Measurements from ENCODE around the gene NRXN2.

NRXN2 gene

DNA sequence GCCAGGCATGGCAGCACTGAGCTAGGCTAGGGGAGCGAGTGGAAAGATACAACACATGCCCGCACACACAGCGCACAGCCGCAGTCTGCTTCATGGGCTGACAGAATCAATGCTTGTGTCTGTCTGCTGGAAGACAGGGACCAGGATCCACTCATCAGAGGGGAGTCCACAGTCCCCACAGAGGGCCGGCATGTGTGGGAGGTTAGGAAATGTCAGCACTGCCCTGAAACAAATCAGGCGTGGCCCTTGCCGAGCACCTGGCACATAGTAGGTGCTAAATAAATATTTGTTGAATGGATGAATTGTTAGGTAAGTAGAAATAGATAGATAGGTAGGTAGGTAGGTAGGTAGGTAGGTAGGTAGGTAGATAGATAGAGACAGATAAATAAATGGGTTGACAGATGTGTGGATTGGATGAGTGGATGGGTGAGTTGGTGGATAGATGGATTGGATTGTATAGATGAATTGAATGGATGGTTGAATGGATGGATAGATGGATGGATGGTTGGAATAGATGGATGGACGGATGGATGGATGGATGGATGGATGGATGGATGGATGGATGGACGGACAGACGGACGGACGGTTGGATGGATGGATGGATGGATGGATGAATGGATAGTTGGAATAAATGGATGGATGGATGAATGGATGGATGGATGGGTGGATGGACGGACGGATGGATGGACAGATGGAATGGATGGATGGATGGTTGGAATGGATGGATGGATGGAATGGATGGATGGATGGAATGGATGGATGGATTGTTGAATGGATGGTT lies 128.6 kb downstream of the NRXN2 start:
- no peak overlapping the region for H3K4me3 ChIP-seq
- no peak for DNase-seq (ENCODE audit: low read depth, low spot score)
- no peaks in the 10 kb centered on the region for H3K9me3 ChIP-seq (ENCODE audit: low read depth, low read length)
- H3K27ac ChIP-seq, result no peak overlapping the region
- TF ChIP-seq EZH2 (IDR thresholded peaks at IDR 0.05), result no peak
- TF ChIP-seq POLR2AphosphoS5 (IDR thresholded peaks at IDR 0.05; ENCODE audit: borderline replicate concordance, low read depth, low read length), result no peak
- TF ChIP-seq FOXP2 (optimal IDR thresholded peaks at IDR 0.05; ENCODE audit: control extremely low read depth, extremely low read length, insufficient read depth), result no peak
- no peak overlapping the region for H3K9ac ChIP-seq (ENCODE audit: insufficient read length)
- H3K36me3 ChIP-seq (ENCODE audit: insufficient read depth, low read length), result no peaks in the 10 kb centered on the region

DNA sequence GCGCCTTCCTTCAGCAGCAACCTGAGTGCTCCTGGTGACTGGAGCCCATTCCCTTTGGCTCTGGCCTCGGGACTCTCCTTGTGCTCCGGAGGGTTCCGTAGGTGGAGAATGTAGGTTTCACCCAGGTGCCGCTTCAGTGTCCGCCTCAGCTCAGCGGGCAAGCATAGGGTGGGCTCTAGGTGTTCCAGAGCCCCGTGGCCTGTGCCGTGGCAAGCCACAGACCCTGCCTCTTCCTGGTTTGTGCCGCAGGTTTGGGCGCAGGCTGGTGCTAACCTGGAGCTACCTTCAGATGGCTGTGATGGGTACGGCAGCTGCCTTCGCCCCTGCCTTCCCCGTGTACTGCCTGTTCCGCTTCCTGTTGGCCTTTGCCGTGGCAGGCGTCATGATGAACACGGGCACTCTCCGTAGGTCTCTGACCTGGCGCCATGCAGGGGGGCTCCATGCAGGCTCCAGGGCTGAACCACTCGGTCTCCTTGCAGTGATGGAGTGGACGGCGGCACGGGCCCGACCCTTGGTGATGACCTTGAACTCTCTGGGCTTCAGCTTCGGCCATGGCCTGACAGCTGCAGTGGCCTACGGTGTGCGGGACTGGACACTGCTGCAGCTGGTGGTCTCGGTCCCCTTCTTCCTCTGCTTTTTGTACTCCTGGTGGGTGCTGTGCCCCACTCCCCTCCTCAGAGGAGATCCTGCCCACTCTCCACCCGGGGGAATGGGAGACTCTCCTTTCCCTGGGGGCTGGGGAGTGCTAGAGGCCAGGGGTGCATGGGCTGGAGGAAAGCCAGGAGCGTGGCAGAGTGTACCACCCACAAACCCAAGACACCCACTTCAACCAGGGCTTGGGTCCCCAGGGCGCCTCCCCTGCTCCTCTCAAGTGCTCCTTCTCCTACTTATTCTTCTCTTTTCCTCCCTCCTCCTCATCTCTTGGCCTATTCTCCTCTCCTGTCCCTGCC lies 129.6 kb downstream of the NRXN2 start:
- Histone ChIP-seq H3K27ac (no peak overlapping the region), H3K4me3 (no peak overlapping the region), H3K36me3 (ENCODE audit: insufficient read depth, low read length) (no peaks in the 10 kb centered on the region), H3K9ac (ENCODE audit: insufficient read length) (no peak overlapping the region), H3K9me3 (ENCODE audit: low read depth, low read length) (no peaks in the 10 kb centered on the region)
- TF ChIP-seq FOXP2 (optimal IDR thresholded peaks at IDR 0.05; ENCODE audit: control extremely low read depth, extremely low read length, insufficient read depth), result no peak
- DNase-seq (ENCODE audit: low read depth, low spot score), result no peak

DNA sequence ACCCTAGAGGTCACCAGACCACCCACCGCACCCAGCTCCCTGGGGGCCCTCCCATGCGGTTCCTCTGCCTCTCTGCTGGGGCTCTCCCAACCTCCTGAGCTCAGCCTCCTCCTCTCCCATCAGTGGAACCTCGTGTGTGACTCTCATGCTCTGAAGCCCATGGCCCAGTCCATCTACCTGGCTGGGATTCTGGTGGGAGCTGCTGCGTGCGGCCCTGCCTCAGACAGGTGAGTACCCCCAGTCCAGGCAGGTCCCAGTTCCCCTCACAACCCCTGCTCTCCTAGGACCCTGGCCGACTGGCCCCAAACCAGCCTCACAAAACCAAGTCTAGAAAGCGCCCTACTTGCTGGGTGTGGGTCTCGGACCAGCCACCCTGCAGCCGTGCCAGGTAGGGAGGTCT lies 130.3 kb downstream of the NRXN2 start:
- DNase-seq (ENCODE audit: low read depth, low spot score), result no peak
- Histone ChIP-seq H3K4me3 (no peak overlapping the region), H3K9ac (ENCODE audit: insufficient read length) (no peak overlapping the region), H3K9me3 (ENCODE audit: low read depth, low read length) (no peaks in the 10 kb centered on the region), H3K36me3 (ENCODE audit: insufficient read depth, low read length) (no peaks in the 10 kb centered on the region), H3K27ac (no peak overlapping the region)
- TF ChIP-seq FOXP2 (optimal IDR thresholded peaks at IDR 0.05; ENCODE audit: control extremely low read depth, extremely low read length, insufficient read depth), result no peak
- TF ChIP-seq POLR2AphosphoS5 (IDR thresholded peaks at IDR 0.05; ENCODE audit: borderline replicate concordance, low read depth, low read length), result no peak
- TF ChIP-seq EZH2 (IDR thresholded peaks at IDR 0.05), result no peak

DNA sequence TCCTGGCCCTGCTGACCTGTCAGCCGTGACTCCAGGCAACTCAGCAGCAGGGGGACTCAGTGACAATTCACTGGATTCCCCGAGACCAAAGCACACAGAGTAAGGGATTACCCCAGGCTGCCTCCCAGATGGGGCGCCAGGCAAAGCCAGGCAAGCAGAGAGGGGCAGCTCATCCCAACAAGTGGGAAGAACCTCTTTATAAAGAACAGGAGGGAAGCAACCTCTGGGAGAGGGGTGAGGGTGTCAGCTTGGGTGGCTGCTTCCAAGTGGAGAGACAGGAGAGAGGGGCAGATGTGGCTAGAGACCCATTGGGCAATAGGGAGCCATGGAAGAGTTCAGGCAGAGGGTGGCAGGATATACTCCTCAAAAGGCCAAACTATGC lies 130.8 kb downstream of the NRXN2 start:
- no peak for DNase-seq (ENCODE audit: low read depth, low spot score)
- H3K27ac ChIP-seq, result no peak overlapping the region
- no peaks in the 10 kb centered on the region for H3K9me3 ChIP-seq (ENCODE audit: low read depth, low read length)
- H3K4me3 ChIP-seq, result no peak overlapping the region
- no peak overlapping the region for H3K9ac ChIP-seq (ENCODE audit: insufficient read length)
- TF ChIP-seq FOXP2 (optimal IDR thresholded peaks at IDR 0.05; ENCODE audit: control extremely low read depth, extremely low read length, insufficient read depth) (no peak), POLR2AphosphoS5 (IDR thresholded peaks at IDR 0.05; ENCODE audit: borderline replicate concordance, low read depth, low read length) (no peak), EZH2 (IDR thresholded peaks at IDR 0.05) (no peak)
- no peaks in the 10 kb centered on the region for H3K36me3 ChIP-seq (ENCODE audit: insufficient read depth, low read length)

DNA sequence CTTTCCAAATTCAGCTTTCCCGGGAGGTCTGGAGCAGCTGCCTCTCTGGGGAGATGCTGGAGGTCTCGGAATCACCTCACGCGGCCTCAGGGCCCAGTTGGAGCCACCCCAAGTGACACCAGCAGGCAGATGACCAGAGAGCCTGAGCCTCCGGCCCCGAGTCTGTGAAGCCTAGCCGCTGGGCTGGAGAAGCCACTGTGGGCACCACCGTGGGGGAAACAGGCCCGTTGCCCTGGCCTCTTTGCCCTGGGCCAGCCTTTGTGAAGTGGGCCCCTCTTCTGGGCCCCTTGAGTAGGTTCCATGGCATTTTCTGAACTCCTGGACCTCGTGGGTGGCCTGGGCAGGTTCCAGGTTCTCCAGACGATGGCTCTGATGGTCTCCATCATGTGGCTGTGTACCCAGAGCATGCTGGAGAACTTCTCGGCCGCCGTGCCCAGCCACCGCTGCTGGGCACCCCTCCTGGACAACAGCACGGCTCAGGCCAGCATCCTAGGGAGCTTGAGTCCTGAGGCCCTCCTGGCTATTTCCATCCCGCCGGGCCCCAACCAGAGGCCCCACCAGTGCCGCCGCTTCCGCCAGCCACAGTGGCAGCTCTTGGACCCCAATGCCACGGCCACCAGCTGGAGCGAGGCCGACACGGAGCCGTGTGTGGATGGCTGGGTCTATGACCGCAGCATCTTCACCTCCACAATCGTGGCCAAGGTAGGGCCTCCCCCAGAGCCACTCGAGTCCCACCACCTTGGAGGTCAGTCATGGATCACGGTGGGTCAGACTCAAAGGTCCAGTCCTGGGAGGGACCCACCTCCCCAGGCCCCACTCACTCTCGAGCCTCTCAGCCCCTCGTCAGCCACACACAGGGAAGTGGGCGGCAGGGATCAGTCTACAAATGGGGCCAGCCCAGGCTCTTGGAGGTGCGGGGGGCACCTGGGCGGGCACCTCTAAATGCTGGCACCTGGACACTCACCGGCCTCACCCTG lies 131.5 kb downstream of the NRXN2 start:
- Histone ChIP-seq H3K4me3 (no peak overlapping the region), H3K27ac (no peak overlapping the region), H3K9me3 (ENCODE audit: low read depth, low read length) (no peaks in the 10 kb centered on the region), H3K36me3 (ENCODE audit: insufficient read depth, low read length) (no peaks in the 10 kb centered on the region), H3K9ac (ENCODE audit: insufficient read length) (no peak overlapping the region)
- no peak for TF ChIP-seq FOXP2 (optimal IDR thresholded peaks at IDR 0.05; ENCODE audit: control extremely low read depth, extremely low read length, insufficient read depth)
- no peak for TF ChIP-seq POLR2AphosphoS5 (IDR thresholded peaks at IDR 0.05; ENCODE audit: borderline replicate concordance, low read depth, low read length)
- no peak for TF ChIP-seq EZH2 (IDR thresholded peaks at IDR 0.05)
- no peak for DNase-seq (ENCODE audit: low read depth, low spot score)

DNA sequence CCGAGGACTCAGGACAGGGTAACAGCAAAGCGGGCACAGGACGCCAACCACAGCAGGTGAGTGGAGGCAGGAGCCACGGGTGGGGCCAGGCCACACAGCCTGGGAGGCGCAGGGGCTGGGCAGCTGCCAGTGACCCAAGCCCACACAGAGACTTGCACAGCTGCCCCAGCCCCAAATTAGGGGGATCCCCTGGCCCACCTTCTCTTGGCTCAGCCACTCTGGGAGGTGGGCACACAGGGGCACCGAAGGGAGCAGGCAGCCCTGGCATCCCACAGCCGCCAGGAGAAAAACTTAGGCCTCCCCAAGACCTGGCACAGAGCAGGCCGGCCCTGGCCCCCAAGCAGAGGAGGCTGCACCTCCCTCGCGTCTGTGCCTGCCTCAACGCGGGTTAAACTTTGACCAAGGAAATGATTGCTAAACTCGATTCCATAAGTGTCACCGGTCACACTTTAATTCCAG lies 132.2 kb downstream of the NRXN2 start, which contains the start of gene SLC22A12:
Gene SLC22A12, plus strand, starts transcription at position 458 of the 459 bp plus-strand sequence. CDS start 337 bp downstream, outside the sequence.
- Histone ChIP-seq H3K4me3 (no peak within 1 kb of the TSS), H3K9me3 (ENCODE audit: low read depth, low read length) (no peaks in the 10 kb centered on the region), H3K36me3 (ENCODE audit: insufficient read depth, low read length) (no peaks in the 10 kb centered on the region), H3K27ac (no peak within 1 kb of the TSS), H3K9ac (ENCODE audit: insufficient read length) (no peak within 1 kb of the TSS)
- no peak for TF ChIP-seq EZH2 (IDR thresholded peaks at IDR 0.05)
- TF ChIP-seq POLR2AphosphoS5 (IDR thresholded peaks at IDR 0.05; ENCODE audit: borderline replicate concordance, low read depth, low read length), result no peak
- TF ChIP-seq FOXP2 (optimal IDR thresholded peaks at IDR 0.05; ENCODE audit: control extremely low read depth, extremely low read length, insufficient read depth), result no peak
- DNase-seq (ENCODE audit: low read depth, low spot score), result no peak

DNA sequence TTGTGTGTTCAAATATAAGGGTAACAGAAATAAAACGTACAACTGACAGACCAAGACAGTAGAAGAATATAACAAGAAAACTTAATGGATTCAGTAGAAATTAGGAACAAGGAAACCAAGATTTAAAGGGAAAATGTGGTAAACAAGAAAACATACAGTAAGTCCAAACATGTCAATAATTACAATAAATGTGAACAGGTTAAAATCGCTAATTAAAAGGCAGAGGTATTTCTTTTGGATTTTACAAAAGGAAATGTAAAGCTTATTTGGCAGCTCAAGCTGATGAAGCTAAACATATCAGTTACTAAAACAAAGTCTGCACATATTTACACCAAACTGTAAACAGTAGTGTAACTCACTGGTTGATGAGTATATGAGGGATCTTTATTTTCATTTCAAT lies 134.3 kb downstream of the NRXN2 start:
- Histone ChIP-seq H3K36me3 (ENCODE audit: insufficient read depth, low read length) (no peaks in the 10 kb centered on the region), H3K9ac (ENCODE audit: insufficient read length) (no peak overlapping the region), H3K4me3 (no peak overlapping the region), H3K27ac (no peak overlapping the region), H3K9me3 (ENCODE audit: low read depth, low read length) (no peaks in the 10 kb centered on the region)
- DNase-seq (ENCODE audit: low read depth, low spot score), result no peak
- TF ChIP-seq EZH2 (IDR thresholded peaks at IDR 0.05), result no peak
- no peak for TF ChIP-seq FOXP2 (optimal IDR thresholded peaks at IDR 0.05; ENCODE audit: control extremely low read depth, extremely low read length, insufficient read depth)
- TF ChIP-seq POLR2AphosphoS5 (IDR thresholded peaks at IDR 0.05; ENCODE audit: borderline replicate concordance, low read depth, low read length), result no peak
